ENCODE data around the gene FEZ2. TPM values are rescaled to one million over a fixed set of nuclear protein-coding genes. Genes with fewer than 3 reads are reported as not detected.

Gene FEZ2, protein sequence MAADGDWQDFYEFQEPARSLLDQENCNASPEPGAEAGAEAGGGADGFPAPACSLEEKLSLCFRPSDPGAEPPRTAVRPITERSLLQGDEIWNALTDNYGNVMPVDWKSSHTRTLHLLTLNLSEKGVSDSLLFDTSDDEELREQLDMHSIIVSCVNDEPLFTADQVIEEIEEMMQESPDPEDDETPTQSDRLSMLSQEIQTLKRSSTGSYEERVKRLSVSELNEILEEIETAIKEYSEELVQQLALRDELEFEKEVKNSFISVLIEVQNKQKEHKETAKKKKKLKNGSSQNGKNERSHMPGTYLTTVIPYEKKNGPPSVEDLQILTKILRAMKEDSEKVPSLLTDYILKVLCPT
- 13.8 and 16.4 TPM in 2 replicates for total RNA-seq (2021; fragmentation: NEBNext Ultra II Directional; extraction: Animal tissue kit (Norgen Biotek cat#: 25700))
- 4.6 and 7.5 TPM in 2 replicates for polyA plus RNA-seq (2011; rRNA removed)
- polyA plus RNA-seq (2011; cell fraction: cytosol; rRNA removed): 9.7 TPM
- polyA plus RNA-seq (2011; cell fraction: nucleus; rRNA removed): 2.8 TPM
- 7.2 to 12.5 TPM (median 10.3 TPM) in 4 replicates for polyA plus RNA-seq (2012, experiment 1 of 2)
- polyA plus RNA-seq (2012, experiment 2 of 2): 2.3 TPM
- polyA plus RNA-seq (2013, experiment 1 of 2): 29.4 TPM
- 29.7 TPM for polyA plus RNA-seq (2013, experiment 2 of 2)
- 7.2 and 7.9 TPM in 2 replicates for polyA minus RNA-seq (2011; rRNA and poly(A)+ RNA removed)
- 5.3 TPM for polyA minus RNA-seq (2011; cell fraction: cytosol; rRNA and poly(A)+ RNA removed)
- 19.3 TPM for polyA minus RNA-seq (2011; cell fraction: nucleus; rRNA and poly(A)+ RNA removed)
- long read RNA-seq, experiment 1, transcript FEZ2-204 (8 exons, 1,931 nt): major isoform, 7 of 12 reads
- long read RNA-seq, experiment 1, partial matches to known transcripts: 4 of 12 reads
- long read RNA-seq, experiment 1, other reads (novel, unspliced or antisense): 1 of 12 reads
- long read RNA-seq, experiment 2, partial matches to known transcripts: 0 of 4 reads
- long read RNA-seq, experiment 2, other reads (novel, unspliced or antisense): 0 of 4 reads

DNA sequence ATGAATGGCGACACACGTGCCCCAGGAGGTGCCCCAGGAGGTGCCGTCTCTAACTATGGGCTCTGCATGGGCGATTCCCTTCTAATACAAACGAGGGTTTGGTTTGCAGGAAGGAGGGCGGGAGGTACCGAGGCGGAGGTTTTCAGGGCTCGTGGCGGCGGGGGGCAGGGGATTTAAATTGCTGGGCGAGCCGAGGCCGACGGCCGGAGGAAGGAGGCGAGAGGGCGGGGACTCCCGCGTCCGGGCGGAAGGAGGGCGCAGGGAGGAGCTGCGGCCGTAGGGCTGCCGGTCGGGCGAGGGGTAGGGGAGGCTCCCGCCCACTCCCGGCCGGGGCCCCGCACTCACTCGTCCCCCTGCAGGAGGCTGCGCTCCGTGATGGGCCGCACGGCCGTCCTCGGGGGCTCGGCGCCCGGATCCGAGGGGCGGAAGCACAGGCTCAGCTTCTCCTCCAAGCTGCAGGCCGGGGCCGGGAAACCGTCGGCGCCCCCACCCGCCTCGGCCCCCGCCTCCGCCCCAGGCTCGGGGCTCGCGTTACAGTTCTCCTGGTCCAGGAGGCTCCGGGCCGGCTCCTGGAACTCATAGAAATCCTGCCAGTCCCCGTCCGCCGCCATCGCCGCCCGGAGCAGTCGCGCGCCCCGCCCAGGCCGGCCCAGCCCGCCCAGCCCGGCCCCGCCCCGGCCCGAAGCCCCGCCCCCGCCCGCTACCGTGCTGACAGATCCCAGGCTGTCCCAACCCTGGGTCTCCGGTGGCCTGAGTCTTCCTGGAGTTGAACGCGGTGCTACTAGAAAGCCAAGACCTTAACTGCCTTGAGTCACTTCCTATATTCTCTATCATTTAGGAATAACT lies at the start of gene FEZ2:
Gene FEZ2 (minus strand): TSS at position 637 of the 846 bp plus-strand sequence. CDS start 26 bp downstream, at position 611.
- CTCF ChIA-PET (ENCODE audit: partially characterized antibody): interaction anchor here (0.6 kb wide), 1 partner anchor 71 kb away, joined by 3 read pairs; no protein-coding TSS in a partner anchor
- TF ChIP-seq CREB1 (IDR thresholded peaks at IDR 0.05) (peak; percentile 42; the same call in 1 of the 2 replicates), TBP (IDR thresholded peaks at IDR 0.05; ENCODE audit: low read depth, low read length) (peak; percentile 71; the same call in 1 of the 2 replicates), PHF8 (conservative IDR thresholded peaks at IDR 0.05; ENCODE audit: low read depth, low read length) (peak; percentile 73), RBBP5 (IDR thresholded peaks at IDR 0.05; ENCODE audit: borderline replicate concordance, low read depth, low read length) (peak; percentile 85; the same call in 1 of the 2 replicates)
- TF ChIP-seq, protein P1, sequence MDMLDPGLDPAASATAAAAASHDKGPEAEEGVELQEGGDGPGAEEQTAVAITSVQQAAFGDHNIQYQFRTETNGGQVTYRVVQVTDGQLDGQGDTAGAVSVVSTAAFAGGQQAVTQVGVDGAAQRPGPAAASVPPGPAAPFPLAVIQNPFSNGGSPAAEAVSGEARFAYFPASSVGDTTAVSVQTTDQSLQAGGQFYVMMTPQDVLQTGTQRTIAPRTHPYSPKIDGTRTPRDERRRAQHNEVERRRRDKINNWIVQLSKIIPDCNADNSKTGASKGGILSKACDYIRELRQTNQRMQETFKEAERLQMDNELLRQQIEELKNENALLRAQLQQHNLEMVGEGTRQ (IDR thresholded peaks at IDR 0.05; ENCODE audit: low read length): peak; percentile 4; the same call in 1 of the 2 replicates

More for the DNA sequence above, at the start of gene FEZ2:
- Histone ChIP-seq H2BK20ac (ENCODE audit: low read length) (no peak within 1 kb of the TSS), H2BK12ac (ENCODE audit: low read depth, low read length) (no peak within 1 kb of the TSS), H4K91ac (replicated peaks; ENCODE audit: insufficient read length, low read length) (no peak within 1 kb of the TSS), H3K9ac (replicated peaks in 1 of 4; ENCODE audit: extremely low read depth in 1 of 4, low read depth in 3 of 4, low read length in 3 of 4) (peak within 1 kb of the TSS; percentile 29 to 58 (median 45); a peak in 5 of 7 replicates), H3K4ac (replicated peaks; ENCODE audit: insufficient read length, low read depth, low read length) (no peak within 1 kb of the TSS), H2BK120ac (replicated peaks; ENCODE audit: low read depth, low read length) (no peak within 1 kb of the TSS), H4K8ac (ENCODE audit: extremely low read depth, insufficient read depth, low read length) (peak within 1 kb of the TSS; percentile 80; the same call in 1 of the 2 replicates), H2AFZ (ENCODE audit: low read length) (peak within 1 kb of the TSS; percentile 97), H3K18ac (ENCODE audit: extremely low read depth, low read length) (peak within 1 kb of the TSS; percentile 87; the same call in 1 of the 2 replicates), H3K36me3 (ENCODE audit: control insufficient read depth in 2 of 4, insufficient read depth in 4 of 4, low read length in 3 of 4) (no peaks in the 10 kb centered on the region; a peak in 1 of 8 replicates), H3K56ac (replicated peaks; ENCODE audit: insufficient read length, low read depth, low read length) (no peak within 1 kb of the TSS), H3K4me3 (ENCODE audit: extremely low read depth in 1 of 4, insufficient read depth in 2 of 4, low read depth in 3 of 4, low read length in 4 of 4) (peak within 1 kb of the TSS; percentile 55 to 81 (median 62)), H3K79me2 (ENCODE audit: control insufficient read depth in 1 of 2, insufficient read depth in 2 of 2, low read length in 2 of 2) (peaks cover 0 to 8% of the 10 kb centered on the region in 2 experiments; a peak in 1 of 4 replicates), H3K23me2 (ENCODE audit: low read depth, low read length) (peaks cover 6% of the 10 kb centered on the region), H4K5ac (ENCODE audit: insufficient read length, low read depth, low read length) (peak within 1 kb of the TSS; percentile 79), H3K4me1 (replicated peaks in 1 of 4; ENCODE audit: control insufficient read depth in 3 of 4, insufficient read depth in 4 of 4, low read length in 3 of 4) (peaks cover 2 to 4% (median 3%) of the 10 kb centered on the region in 4 experiments; a peak in 1 of 7 replicates), H3K14ac (ENCODE audit: insufficient read length) (no peak within 1 kb of the TSS), H3K27me3 (replicated peaks in 1 of 4; ENCODE audit: control insufficient read depth in 3 of 4, extremely low read depth in 1 of 4, insufficient read depth in 3 of 4, low read length in 3 of 4) (peaks cover 12 to 29% (median 23%) of the 10 kb centered on the region in 4 experiments; a peak in 6 of 7 replicates), H3K79me1 (ENCODE audit: low read depth, low read length) (no peaks in the 10 kb centered on the region; the same call in none of the 2 replicates), H3K4me2 (ENCODE audit: insufficient read depth in 1 of 2, low read depth in 2 of 2, low read length in 2 of 2) (peak within 1 kb of the TSS; percentile 72), H3K23ac (ENCODE audit: insufficient read length) (no peak within 1 kb of the TSS), H3K27ac (ENCODE audit: low read depth, low read length) (no peak within 1 kb of the TSS), H2AK5ac (ENCODE audit: low read depth, low read length) (no peak within 1 kb of the TSS), H3K9me3 (ENCODE audit: insufficient read depth in 2 of 2, low read depth in 1 of 2, low read length in 1 of 2) (no peaks in the 10 kb centered on the region), H4K20me1 (replicated peaks in 1 of 2; ENCODE audit: control insufficient read depth in 1 of 2, insufficient read depth in 2 of 2, low read length in 2 of 2) (peaks cover 5 to 12% of the 10 kb centered on the region in 2 experiments), H2BK5ac (ENCODE audit: low read depth, low read length) (no peak within 1 kb of the TSS), H2BK15ac (ENCODE audit: low read length) (no peak within 1 kb of the TSS)
- 5% methylated on average over 11 of the region's 81 CpGs; no CpG with 5 or more reads in 1 of the 2 experiments for WGBS, 2 experiments (ENCODE audit: extremely low coverage in 1 of 2, insufficient coverage in 1 of 2, insufficient read length in 1 of 2, insufficient replicate concordance in 2 of 2, low coverage in 1 of 2, low lambda C conversion rate in 2 of 2, missing lambda C conversion rate in 1 of 2)
- FAIRE-seq (no peak), DNase-seq (ENCODE audit: low read depth in 1 of 2, low spot score in 2 of 2) (peak; percentile 84 to 89)
- POLR2A ChIA-PET (ENCODE audit: partially characterized antibody): interaction anchor here (0.7 to 1.5 kb wide), 8 partner anchors 11 to 61 kb away, joined by 3 to 6 read pairs (median 4); no protein-coding TSS in a partner anchor
